HFFc6 (cell line): ENCODE data around the gene FOXD3. TPM values are rescaled to one million over a fixed set of nuclear protein-coding genes. Genes with fewer than 3 reads are reported as not detected.

Source experiments
- DNase-seq: peaks from one replicate; pipeline ENCODE4 v3.0.0-alpha.2; 2018
- H3K27ac Mint-ChIP-seq: 2 replicates; pipeline ENCODE4 v1.8.0; 2020; ENCODE audit warnings: mild to moderate bottlenecking, mixed read lengths
- H3K27me3 Mint-ChIP-seq: 2 replicates; pipeline ENCODE4 v1.8.0; 2021; ENCODE audit warnings: mild to moderate bottlenecking, moderate library complexity, mixed read lengths; ENCODE audit not compliant: insufficient read depth
- H3K36me3 Mint-ChIP-seq: 2 replicates; pipeline ENCODE4 v1.8.0; 2021; ENCODE audit warnings: low read depth, mixed read lengths
- H3K4me1 Mint-ChIP-seq: 2 replicates; pipeline ENCODE4 v1.8.0; 2020; ENCODE audit warnings: low read depth, mixed read lengths
- H3K4me3 Mint-ChIP-seq: 2 replicates; pipeline ENCODE4 v1.8.0; 2020; ENCODE audit warnings: mild to moderate bottlenecking, moderate library complexity, mixed read lengths
- H3K9me3 Mint-ChIP-seq: 2 replicates; pipeline ENCODE4 v1.8.0; 2020; ENCODE audit warnings: mild to moderate bottlenecking, mixed read lengths
- total RNA-seq, 6 experiments: library from RNA; stranded (reverse); fragmentation: NEBNext Ultra II Directional; extraction: Animal tissue kit (Norgen Biotek cat#: 25700); gene quantifications; 2 replicates in 1 of 6; 3 replicates in 5 of 6; pipeline ENCODE4 v1.2.3, GENCODE V29; 2021
- TF ChIP-seq, protein P1 (sequence below): fragments of 200-600 bp; sonication (generic); IDR thresholded peaks from 2 replicates; pipeline ENCODE4 v1.5.0; 2021; ENCODE audit warnings: antibody characterized with exemption, mild to moderate bottlenecking

FOXD3 gene
- total RNA-seq, 6 experiments from 2014 or later, result not detected

DNA sequence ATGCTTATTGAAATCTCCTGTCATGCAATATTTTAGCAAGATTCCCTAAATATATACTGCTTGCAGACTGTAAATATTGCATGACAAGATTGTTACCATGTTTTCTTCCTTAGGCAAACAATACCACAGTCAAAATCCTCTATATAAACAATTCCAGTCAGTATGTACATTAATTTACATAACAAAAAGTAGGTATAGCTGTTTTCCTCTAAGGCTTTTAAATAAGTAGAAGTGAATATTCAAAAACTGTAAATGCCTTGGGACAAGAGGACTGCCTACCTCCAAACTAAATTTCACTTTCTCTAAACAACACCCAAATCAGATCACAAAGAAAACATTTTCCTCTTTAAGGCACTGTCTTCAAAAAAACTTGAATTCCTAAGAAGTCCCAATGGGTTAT is 17.3 kb upstream of the FOXD3 start:
- Mint-ChIP-seq H3K4me3 (no peak overlapping the region), H3K36me3 (no peaks in the 10 kb centered on the region), H3K9me3 (0 out of 2 replicates have a peak, but pooled peaks cover 4% of the 10 kb centered on the region), H3K4me1 (no peaks in the 10 kb centered on the region), H3K27ac (no peak overlapping the region), H3K27me3 (no peaks in the 10 kb centered on the region; the same call in 1 of the 2 replicates)
- TF ChIP-seq, protein P1, sequence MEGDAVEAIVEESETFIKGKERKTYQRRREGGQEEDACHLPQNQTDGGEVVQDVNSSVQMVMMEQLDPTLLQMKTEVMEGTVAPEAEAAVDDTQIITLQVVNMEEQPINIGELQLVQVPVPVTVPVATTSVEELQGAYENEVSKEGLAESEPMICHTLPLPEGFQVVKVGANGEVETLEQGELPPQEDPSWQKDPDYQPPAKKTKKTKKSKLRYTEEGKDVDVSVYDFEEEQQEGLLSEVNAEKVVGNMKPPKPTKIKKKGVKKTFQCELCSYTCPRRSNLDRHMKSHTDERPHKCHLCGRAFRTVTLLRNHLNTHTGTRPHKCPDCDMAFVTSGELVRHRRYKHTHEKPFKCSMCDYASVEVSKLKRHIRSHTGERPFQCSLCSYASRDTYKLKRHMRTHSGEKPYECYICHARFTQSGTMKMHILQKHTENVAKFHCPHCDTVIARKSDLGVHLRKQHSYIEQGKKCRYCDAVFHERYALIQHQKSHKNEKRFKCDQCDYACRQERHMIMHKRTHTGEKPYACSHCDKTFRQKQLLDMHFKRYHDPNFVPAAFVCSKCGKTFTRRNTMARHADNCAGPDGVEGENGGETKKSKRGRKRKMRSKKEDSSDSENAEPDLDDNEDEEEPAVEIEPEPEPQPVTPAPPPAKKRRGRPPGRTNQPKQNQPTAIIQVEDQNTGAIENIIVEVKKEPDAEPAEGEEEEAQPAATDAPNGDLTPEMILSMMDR, result no peak
- DNase-seq, result no peak

DNA sequence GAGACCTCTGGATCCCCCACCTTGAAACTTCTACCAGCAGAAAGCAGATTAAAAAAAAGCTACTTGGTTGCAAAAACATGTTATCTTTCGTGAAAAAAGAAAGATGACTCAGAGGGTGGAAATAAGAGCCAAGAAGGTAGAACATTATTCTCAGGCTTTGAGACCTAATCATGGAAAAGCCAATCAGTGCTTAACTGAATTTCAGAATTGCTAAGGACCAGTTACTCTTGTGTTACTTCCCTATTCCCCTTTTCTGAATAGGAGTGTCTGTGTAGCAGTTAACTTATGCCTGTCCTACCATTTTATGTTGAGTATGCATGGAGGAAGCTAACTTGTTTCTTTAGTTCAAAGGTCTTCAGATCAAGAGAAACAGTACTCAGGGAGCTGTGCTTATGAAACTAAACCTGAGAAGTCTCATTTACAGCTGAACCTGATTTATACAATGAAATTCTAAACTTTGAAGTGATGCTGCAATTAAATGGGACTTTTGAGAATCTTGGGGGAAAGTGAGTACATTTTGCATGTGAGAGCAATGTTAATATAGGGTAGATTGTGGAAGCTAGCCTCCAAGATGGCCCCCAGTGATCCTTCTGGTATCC is 15.1 kb upstream of the FOXD3 start:
- DNase-seq, result no peak
- Mint-ChIP-seq H3K36me3 (no peaks in the 10 kb centered on the region), H3K4me3 (no peak overlapping the region), H3K4me1 (no peaks in the 10 kb centered on the region), H3K9me3 (0 out of 2 replicates have a peak, but pooled peaks cover 4% of the 10 kb centered on the region), H3K27ac (no peak overlapping the region), H3K27me3 (no peaks in the 10 kb centered on the region; the same call in 1 of the 2 replicates)
- TF ChIP-seq, protein P1, result no peak

DNA sequence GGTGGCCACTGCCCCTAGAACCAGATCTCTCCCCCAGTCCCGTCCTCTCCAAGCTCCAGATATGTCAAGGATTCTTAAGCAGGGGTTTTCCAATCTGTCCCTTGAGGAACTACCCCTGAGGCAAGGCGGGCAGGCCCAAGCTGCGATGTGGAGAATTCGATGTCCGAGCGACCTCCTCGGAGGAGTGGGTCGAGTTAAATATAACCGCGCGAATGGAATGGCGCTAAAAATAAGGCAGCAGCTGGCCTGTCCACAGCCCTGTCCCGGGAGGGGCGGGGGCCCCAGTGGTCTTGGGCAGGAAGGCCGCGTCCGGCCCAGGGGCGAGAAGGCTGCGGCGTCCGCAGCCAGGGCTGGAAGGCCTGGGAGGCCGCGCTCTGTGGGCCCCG is 5.8 kb upstream of the FOXD3 start:
- H3K36me3 Mint-ChIP-seq, result peaks cover 19% of the 10 kb centered on the region
- peaks cover 40% of the 10 kb centered on the region for H3K27me3 Mint-ChIP-seq
- no peak overlapping the region for H3K4me3 Mint-ChIP-seq
- no peak for DNase-seq
- no peak overlapping the region for H3K27ac Mint-ChIP-seq
- TF ChIP-seq, protein P1, result no peak
- peaks cover 14% of the 10 kb centered on the region for H3K4me1 Mint-ChIP-seq
- H3K9me3 Mint-ChIP-seq, result peaks cover 19% of the 10 kb centered on the region

DNA sequence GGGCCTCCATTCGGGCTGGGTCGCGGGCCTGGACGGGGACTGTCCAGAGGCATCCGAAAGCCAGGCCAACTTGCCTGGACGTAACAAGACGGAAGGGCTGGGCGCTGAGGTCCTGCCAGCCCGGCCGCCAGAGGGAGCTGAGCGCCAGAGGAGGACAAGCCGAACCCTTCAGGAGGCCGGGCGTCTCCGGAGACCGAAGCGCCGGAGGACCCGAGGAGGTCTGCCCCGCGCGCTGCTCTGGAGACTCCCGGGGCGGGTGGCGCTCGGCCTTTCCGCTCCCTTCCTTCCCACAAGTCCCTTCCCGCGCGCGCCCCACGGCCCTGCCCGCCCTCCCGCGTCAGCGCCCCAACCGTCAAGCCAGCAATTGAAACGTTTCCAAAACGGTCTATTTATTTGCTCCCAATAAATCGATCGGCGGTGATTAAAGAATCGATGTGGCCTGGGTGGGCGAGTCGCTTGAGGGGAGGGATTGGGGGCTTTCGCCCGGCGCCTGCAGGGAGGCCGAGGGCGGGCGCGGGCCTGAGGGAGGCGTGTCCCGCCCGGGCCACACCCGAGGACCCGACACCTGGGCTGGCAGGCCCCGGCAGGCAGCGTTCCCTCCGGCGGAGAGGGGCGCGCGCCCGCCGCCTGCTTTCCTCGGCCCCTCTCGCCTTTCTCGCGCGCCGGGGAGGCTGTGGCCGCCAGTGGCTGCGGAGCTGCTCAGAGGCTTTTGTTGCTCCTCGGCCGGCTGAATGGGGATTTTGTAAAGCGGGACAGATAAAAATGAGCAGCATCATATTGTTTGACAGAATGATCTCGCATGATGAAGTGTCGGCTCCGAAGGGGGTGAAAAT is 5.2 kb upstream of the FOXD3 start:
- Mint-ChIP-seq H3K4me1 (peaks cover 18% of the 10 kb centered on the region), H3K4me3 (peak overlapping the region; percentile 69), H3K36me3 (peaks cover 22% of the 10 kb centered on the region), H3K27me3 (peaks cover 44% of the 10 kb centered on the region), H3K9me3 (peaks cover 23% of the 10 kb centered on the region), H3K27ac (no peak overlapping the region)
- no peak for DNase-seq
- TF ChIP-seq, protein P1, result peak; percentile 64

DNA sequence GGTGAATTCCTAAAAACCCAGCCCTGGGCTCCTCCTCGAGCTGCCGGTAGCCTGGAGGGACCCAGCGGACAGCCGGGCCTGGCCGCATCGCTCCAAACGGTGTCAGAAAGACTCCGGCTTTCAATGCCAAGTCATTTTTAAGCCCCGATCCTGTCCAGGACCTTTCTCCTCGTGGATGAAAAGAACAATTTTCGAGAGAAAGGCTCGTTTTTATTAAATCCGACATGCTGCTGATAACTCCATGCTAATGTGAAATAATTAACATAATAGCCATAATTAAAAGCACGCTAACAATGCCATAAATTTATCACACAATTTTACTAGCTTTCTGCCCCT is 4.6 kb upstream of the FOXD3 start:
- peak overlapping the region; percentile 69 for H3K4me3 Mint-ChIP-seq
- H3K9me3 Mint-ChIP-seq, result peaks cover 23% of the 10 kb centered on the region
- H3K27me3 Mint-ChIP-seq, result peaks cover 46% of the 10 kb centered on the region
- H3K36me3 Mint-ChIP-seq, result peaks cover 22% of the 10 kb centered on the region
- no peak for DNase-seq
- H3K27ac Mint-ChIP-seq, result no peak overlapping the region
- TF ChIP-seq, protein P1, result no peak
- peaks cover 18% of the 10 kb centered on the region for H3K4me1 Mint-ChIP-seq
